GM21390 (cell line): ENCODE results near the gene DRAXIN.
"Not testable (repeated sequence)": the region's sequence is repeated elsewhere in the genome, so short reads cannot be mapped to it uniquely, and the experiment has no call there.

ENCODE experiments used
- ATAC-seq: cut with Tn5 transposase; IDR thresholded peaks from one replicate; pipeline ENCODE4 v1.9.1; 2021; ENCODE audit not compliant: unreplicated experiment

The DRAXIN gene

GRCh38 chr1:11691302-11691914, at the start of gene DRAXIN:
DRAXIN (plus strand) TSS chr1:11691710; CDS start chr1:11706259, 14,549 bp downstream.
- no peak for ATAC-seq

DNA sequence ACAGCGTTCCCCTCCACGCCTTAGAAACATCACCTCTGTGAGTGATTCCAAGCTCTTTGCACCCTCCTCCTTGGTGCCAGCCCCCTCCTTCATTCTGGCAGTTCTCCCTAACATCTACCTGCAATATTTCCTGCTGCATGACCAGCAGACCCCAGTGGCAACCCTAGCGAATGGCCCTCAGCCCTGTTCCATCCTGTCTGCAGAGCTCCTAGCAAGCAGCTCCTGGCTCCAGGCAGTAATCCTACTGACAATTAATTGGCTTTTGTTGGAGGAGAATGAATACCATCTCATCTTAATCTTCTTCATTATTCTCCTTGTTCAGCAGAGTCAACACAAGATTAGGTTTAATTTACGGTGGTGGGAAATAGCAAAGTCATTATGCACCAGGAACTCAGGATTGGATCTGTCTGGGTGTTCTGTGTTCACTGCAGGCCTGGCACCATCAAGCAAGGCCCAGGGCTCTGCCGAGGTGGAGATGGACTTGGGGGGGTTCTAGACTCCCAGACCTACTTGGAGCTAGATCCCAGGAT, 49.7 kb upstream of the DRAXIN start:
- no peak for ATAC-seq

GRCh38 chr1:11642418-11643017, 49.0 kb upstream of the DRAXIN start:
- not testable (repeated sequence) for ATAC-seq

DNA sequence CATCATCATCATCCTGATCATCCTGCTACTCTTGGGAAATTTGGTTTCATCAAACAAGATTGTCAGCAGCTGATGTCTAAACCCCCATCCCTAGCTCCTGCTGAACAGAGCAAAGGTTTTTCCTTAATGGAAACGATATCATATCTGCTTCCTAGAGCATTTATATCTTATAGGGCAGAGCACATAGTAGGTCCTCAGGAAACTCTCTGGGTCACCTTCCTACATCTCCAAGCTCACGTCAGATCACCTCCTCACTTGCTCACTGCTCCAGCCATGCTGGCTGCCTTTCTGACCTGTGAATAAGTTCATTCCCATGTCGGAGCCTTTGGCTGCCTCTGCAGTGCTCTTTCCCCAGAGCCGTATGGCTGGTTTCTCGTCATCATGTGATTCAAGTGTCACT, 47.7 kb upstream of the DRAXIN start:
- no peak for ATAC-seq

DNA sequence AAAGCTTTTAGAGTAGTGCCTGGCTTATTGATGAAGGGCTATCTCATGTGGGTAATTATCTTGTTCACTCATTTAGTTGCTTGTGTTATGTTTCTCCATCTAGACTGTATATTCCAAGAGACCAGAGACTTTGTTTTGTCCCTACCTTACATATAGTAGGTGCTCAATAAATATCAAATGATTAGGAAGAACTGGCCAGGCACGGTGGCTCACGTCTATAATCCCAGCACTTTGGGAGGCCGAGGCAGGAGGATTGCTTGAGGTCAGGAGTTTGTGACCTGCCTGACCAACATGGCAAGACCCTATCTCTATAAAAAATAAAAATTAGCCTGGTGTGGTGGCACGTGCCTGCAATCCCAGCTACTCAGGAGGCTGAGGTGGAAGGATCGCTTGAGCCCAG, 46.2 kb upstream of the DRAXIN start:
- no peak for ATAC-seq

DNA sequence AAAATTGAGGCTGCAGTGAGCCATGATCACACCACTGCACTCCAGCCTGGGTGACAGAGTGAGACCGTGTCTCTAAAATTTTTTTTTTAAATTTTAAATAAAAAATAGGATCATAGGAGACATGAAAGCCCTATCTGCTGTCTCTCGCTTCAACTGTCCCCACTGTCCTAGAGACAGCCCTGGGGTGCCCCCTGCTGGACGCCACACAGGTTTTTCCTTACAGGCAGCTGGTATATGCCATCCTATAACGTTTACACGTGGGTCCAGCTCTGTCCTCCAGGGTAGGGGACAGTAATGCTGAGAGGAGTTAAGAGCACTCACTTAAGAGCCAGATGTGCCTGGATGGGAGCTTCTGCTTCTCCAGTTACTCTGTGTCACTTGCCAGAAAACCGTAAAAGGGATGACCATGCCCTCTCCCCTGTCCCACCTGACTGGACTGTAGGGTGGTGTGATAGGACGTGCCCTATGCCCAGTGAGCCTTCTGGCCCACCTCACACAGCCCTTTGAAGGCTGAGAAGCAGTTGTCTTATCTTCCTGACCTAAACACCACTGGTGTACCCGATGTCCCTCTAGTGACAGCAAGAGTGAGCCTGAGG, 45.7 kb upstream of the DRAXIN start:
- ATAC-seq, result no peak

DNA sequence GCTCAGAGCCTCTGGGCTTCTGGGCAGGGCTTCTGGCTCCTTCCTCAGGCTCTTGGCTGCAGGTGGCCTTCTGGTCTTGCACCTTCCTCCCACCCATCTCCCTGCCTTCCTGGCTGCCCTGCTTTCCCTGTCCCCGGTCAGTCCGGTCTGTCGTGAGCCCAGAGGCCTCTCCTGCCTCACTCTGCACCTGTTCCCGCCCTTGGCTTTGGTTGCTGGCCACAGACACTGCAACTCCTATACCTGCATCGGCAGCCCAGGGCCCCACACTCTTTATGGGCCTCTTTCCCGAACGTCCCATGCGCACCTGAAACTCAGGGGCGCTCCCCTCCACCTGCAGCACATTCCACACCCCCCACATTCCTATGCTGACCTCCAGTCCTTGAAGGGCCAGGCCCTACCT, 45.2 kb upstream of the DRAXIN start:
- ATAC-seq, result no peak

- no peak for ATAC-seq
These were observed 44.2 kb upstream of the DRAXIN start for GRCh38 chr1:11647333-11647732.

- ATAC-seq, result no peak
These were observed 43.5 kb upstream of the DRAXIN start for GRCh38 chr1:11648039-11648438.

GRCh38 chr1:11648732-11649158, 42.8 kb upstream of the DRAXIN start:
- ATAC-seq, result no peak

DNA sequence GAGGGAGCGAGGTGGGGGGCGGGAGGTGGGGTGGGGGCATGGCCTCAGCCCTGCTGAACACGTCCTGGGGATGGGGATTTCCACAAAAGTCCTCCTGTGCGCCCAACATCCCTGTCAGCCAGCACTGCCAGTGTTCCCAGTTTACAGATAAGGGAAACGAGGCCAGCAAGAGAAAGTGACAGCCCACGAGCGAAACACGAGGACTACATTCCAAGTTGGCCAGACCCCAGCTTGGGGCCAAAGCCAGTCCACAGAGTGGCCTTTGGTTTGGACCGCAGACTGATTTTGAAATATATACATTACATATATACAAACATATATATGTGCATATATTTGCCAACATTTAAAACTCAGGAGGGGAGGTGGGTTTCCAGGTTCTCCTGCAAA, 42.3 kb upstream of the DRAXIN start:
- no peak for ATAC-seq

GRCh38 chr1:11649624-11650330, 41.7 kb upstream of the DRAXIN start:
- no peak for ATAC-seq

DNA sequence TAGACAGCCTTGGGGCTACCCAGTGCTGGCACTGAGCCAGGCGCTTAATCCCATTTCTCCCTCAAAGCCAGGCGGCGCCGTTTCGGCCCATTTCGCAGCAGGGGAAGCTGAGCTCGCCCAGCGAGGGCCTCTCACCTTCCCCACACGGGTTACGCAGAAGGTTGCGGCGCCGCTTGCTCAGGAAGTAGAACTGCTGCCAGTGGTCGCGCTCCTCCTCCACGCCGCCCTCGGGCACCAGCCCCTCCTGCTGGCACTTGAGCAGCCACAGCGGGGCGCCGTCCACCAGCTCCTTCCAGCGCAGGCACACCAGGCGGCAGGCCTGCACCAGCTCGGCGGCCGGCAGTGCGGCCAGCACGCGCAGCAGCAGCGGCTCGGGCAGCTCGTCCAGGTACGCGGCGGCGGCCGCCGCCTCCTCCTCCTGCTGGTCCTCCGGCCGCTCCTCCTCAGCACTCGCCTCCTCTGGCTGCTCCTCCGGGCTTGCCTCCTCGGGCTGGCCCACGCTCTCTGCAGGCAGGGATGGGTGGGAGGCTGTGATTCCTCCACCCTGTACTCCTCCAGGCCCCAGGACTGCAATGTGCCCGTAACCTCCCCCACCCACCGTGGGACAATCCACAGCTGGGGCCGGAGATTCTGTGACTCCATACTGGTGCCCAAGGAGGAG, 41.0 kb upstream of the DRAXIN start:
- ATAC-seq, result no peak

DNA sequence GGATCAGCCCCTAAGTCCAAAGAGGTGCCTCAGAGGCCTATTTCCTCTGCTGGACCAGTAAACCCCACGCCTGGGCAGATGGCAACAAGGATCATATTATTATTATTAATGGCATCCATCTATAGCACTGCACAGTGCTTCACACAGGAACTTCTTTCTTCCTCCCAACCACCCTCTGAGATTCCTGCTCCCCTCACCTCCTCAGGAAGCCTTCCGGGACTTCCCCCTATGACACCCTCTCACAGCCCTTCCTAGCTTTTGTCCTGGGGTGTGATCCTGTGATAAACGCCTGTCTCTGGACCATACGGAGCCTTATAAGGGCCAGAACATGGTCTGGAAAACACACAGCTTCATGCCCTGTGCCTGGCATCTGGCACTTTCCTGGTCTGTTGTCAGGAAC, 40.5 kb upstream of the DRAXIN start:
- ATAC-seq, result no peak

- ATAC-seq, result no peak
These were observed 39.2 kb upstream of the DRAXIN start for GRCh38 chr1:11652203-11652780.

DNA sequence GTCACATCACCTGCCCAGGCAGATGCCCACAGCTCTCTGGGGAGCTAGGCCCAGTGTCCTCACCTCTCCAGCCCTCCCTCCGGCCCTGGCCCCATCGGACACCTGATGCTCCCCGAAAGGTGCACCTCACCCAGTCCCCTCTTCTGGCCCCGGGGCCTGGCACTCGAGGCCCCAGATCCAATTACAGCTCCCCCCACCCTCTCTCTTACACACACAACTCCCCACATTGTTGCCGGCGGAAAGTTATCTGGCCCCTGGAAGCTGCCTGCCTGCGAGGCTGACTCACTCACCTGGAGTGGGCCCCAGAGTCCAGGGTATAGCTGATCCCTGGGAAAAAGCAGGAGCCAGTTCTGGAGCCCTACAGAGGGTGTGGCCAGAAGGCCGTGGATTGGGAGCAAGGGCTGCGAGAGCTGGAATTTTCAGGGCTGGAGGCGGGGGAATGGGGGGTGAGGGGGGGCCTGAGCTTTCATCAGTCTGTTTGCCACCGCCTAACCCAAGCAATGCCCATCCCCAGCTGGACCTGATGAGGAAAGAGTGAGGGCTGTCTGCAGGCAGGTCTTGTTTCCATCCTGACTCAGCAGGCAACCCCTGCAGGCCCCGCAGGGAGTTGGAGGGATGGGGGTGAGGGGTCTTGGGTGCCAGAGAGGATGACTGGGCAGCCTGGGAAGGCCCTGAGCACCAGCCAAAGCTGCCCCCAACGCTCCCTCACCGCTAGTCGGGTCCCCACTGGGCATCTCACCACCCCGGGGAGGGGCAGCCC, 38.2 kb upstream of the DRAXIN start:
- ATAC-seq, result no peak

DNA sequence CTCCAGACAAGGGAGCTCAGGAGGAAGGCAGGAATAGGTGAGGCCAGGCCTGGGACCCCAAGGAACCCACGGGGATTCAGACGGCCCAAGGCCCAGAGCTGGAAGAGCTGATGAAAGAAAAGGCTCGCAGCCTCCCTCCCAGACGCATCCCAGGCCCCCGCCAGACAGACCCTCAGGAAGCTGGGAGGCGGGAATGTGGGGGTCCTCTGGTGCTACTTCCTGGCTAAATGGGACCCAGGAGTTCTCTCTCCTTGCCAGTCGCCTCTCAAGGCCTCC, 37.7 kb upstream of the DRAXIN start:
- ATAC-seq, result no peak

- ATAC-seq, result peak; percentile 70
These were observed 37.2 kb upstream of the DRAXIN start, which contains the start of the genes FBXO2 and FBXO44 for GRCh38 chr1:11654137-11654938. FBXO2 (minus strand) TSS chr1:11654429; CDS start chr1:11654340, 89 bp downstream. FBXO44 (plus strand) TSS chr1:11654877; CDS start chr1:11655836, 959 bp downstream.
